GM18519 (cell line): ENCODE data around the gene KRTAP10-3.

Experiments used
- ATAC-seq: cut with Tn5 transposase; IDR thresholded peaks from one replicate; pipeline ENCODE4 v1.9.1; 2021; ENCODE audit warnings: mild to moderate bottlenecking, moderate library complexity; ENCODE audit not compliant: unreplicated experiment, low FRiP score

Gene KRTAP10-3

GRCh38 chr21:44530903-44531605 lies 27.5 kb downstream of the KRTAP10-3 start:
- ATAC-seq, result no peak

GRCh38 chr21:44530221-44530902 lies 28.2 kb downstream of the KRTAP10-3 start:
- ATAC-seq, result no peak

- no peak for ATAC-seq
Observed at GRCh38 chr21:44529503-44530125, 29.0 kb downstream of the KRTAP10-3 start.

DNA sequence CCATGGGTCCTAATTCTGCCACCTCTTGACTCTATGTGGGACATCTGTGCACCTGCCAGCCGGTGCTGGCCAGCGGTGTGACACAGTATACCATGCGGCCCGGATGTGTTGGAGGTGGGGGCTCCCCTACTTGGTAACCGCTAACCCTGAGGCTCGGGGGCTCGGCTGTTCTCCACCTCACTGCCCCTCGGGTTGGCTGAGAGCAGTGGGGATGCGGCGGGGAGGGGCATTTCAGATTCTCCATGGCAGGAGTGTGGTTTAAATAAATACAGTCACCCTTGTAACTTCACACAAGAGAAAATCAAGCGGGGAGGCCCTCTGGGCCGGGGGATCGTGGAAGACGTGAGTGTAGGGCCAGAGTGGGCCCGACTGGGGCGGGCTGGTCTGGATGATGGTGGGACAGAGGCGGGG lies 29.6 kb downstream of the KRTAP10-3 start:
- no peak for ATAC-seq

DNA sequence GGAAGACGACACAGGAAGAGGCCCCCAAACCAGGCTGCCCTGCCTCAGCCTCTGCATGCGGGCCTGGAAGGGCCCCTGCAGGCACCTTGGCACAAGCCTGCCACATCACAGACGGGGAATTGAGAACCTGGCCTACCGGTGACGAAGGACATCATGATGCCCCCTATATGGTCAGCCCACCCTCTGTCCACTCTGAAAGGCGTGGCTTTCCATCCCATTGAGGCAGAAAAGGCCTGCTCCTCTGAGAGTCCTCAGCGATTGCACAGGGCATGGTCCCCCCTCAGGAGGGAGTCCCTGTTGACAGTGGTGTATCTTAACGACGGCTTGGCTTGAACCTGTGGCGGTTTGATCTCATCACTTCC lies 30.0 kb downstream of the KRTAP10-3 start:
- no peak for ATAC-seq

DNA sequence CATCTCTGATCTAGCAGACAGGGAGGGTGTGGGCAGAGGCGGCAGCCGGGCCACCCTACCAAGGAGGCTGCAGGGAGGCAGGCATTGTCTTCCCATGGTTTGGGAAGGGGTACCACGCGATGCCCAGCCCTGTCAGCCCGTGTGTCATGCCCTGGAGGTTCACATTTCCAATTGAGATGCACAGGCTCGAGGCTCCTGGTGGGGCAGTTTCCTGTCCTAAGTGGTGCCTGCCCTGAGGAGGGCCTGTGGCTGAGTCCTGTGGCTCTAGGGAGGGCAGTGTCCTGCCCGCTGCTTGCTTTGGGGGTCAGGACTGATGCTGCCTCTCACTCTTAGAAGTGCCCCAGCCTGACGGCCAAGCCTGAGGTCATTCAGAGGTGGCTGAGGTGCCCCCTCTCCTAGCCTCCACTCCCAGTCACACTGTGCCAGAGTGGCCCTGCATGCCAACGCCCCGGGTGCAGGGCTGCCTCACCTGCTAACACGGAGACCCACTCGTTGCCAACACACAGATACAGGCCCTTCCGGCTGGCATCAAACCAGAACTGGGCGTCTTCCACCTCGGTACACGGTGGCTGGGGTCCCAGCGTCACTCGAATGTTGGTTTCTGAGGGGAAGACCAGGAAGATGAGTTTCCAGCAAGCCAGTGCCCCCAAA lies 30.5 kb downstream of the KRTAP10-3 start:
- ATAC-seq, result no peak

- ATAC-seq, result no peak
Observed at GRCh38 chr21:44527156-44527982, 31.2 kb downstream of the KRTAP10-3 start.

DNA sequence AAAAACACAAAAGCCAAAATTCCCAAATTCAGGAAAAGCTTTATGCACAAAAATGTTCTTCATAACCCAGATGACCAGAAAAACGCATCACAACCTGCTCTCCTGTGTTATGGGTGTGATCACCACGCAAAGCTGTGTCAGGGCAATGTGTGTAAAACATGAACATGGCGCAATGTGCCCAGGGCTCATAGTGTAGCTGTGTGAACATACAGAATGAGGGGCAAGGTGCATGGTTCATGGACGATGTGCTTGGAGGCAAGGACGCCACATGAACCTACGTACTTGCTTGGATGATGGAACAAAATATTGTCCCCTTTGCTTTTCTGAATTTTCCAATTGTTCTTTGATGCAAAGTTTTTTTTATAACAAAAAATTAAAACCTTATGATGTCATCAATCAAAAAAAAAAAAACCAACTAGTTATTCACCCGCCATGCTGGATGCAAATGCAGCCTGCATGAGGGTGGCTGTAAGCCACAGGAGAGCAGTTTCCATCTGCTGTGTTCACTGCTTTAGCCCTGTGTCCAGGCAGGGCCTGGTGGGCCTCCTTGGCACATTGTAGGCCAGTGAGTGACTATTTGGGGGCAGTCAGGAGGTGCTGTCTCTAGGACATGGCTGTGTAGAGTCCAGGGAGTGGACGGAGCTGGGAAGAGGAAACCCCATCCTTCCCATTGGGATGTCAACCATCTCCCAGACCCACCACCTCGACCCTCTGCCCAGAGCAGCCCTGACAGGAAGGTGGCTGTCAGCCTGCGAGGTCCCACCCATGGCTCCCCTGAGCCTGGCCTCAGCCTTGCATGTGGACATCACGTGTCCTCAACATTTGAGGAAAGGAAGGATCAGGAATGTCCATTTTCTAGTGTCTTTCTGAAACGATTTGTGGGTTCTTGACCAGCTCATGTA lies 32.2 kb downstream of the KRTAP10-3 start:
- ATAC-seq, result no peak

DNA sequence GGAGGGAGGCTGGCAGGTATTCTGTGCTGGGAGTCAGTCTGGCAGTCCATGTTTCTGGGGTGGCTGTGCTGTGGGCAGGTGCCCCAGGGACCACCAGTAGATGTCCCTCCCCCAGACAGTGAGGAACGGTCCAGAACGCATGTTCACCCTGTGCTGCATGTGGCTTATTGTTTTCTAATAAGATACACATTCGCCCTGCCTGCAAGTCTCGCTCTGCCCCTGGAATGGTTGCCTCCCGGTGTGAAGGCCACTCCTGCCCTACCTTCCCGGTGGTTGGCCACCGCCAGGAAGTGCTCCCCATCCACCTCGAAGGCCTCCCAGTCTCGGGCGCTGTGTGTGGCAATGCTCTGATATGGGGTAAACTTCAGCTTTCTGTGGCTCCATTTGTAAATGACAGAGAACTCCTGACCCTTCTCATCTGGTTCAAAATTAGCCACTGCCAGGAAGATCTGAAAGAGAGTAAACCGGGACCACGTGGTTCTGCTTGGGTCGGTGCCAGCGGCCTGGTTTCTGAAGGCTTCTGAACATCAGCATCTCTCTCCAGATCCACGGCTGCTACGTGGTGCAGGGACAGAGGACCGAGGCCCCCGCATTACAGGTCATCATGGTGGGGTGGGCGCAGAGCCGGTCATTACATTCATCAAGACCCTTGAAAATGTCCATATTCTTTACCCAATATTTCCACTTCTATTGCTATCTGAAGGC lies 33.1 kb downstream of the KRTAP10-3 start:
- no peak for ATAC-seq

DNA sequence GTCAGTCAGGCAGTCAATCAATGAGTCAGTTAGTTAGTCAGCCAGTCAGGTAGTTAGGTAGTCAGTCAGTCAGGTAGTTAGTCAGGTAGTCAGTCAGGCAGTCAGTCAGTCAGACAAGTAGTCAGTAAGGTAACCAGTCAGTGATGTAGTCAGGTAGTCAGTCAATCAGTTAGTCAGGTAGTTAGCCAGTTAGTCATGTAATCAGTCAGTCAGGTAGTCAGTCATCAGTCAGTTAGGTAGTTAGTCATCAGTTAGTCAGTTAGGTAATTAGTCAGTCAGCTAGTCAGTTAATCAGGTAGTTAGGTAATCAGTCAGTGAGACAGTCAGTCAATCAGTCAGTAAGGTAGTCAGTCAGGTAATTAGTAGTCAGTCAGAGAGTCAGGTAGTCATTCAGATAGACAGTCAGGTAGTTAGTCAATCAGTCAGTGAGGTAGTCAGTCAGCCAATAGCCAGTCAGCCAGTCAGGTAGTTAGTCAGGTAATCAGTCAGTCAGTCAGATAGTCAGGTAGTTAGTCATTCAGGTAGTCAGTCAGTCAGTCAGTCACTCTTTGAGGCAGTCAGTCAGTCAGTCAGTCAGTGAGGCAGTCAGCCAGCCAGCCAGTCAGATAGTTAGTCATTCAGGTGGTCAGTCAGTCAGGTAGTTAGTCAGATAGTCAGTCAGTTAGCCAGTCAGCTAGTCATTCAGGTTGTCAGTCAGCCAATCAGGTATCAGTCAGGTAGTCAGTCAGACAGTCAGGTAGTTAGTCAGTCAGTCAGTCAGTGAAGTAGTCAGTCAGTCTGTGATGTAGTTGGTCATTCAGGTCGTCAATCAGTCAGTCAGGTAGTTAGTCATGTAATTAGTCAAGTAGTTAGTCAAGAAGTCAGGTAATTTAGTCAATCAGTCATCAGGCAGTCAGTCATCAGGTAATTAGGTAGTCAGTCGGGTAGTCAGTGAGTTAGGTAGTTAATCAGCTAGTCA lies 33.9 kb downstream of the KRTAP10-3 start:
- ATAC-seq, result no peak

DNA sequence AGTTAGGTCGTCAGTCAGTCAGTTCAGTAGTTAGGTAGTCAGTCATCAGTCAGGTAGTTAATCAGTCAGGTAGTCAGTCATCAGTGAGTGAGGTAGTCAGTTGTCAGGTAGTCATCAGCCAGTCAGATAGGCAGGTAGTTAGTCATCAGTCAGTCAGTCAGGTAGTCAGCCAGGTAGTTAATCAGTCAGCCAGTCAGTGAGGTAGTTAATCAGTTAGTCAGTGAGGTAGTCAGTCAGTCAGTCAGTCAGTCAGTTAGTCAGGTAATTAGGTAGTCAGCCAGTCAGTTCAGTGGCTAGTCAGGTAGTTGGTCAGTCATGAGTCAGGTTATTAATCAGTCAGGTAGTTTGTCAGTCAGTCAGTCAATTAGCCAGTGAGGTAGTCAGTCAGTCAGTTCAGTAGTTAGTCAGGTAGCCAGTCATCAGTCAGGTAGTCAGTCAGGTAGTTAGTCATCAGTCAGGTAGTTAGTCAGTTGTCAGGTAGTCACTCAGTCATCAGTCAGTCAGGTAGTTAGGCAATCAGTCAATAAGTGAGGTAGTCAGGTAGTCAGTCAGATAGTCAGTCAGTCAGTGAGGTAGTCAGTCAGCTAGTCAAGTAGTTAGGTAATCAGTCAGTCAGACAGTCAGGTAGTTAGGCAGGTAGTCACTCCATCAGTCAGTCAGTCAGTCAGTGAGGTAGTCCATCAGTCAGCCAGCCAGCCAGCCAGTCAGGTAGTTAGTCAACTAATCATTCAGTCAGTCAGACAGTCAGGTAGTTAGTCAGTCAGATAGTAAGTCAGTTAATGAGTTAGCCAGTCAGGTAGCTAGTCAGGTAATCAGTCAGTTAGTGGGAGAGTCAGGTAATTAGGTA lies 34.8 kb downstream of the KRTAP10-3 start:
- no peak for ATAC-seq

GRCh38 chr21:44522753-44523204 lies 35.8 kb downstream of the KRTAP10-3 start:
- ATAC-seq, result no peak

GRCh38 chr21:44521928-44522752 lies 36.5 kb downstream of the KRTAP10-3 start:
- no peak for ATAC-seq

DNA sequence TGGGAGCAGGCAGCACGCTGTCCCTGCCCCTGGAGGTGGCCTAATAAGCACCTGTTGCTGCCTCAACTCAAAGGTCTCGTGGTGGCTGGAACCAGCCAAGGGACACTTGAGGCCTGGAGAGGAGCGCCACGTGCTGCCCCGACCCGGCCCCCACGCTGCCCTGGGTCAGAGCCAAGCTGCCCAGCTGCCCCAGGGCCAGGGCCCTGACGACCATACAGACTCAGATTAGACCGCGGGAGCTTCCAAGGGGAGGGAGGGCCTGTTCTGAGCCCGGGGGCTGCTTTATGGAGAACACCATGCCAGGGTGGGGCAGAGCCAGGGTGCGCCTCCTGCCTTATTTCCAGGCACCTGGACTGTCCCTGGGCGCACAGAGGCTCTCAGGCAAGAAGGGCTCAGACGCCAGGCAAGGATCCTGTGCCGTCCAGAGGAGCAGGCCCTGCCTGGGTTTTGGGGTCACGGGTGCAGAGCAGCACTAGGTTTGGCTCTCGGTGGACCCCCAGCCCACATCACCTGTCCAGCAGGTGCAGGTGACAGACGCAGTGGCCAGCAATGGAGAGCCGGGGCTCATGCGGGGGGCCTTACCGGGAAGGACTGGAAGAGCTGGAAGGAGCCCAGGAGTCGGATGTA lies 37.2 kb downstream of the KRTAP10-3 start:
- no peak for ATAC-seq
